ENCODE results near the gene CCDC122. TPM values are rescaled to one million over a fixed set of nuclear protein-coding genes. Genes with fewer than 3 reads are reported as not detected.

Gene CCDC122
- total and polyA plus RNA-seq, 2 of the 8 experiments (the other 6 are each of a cell fraction or from before 2014, with no cell fraction given): 2.9 to 5.8 TPM

- TF ChIP-seq CTCF (IDR thresholded peaks at IDR 0.05; ENCODE audit: control extremely low read depth in 1 of 3, insufficient read depth in 1 of 3, low read depth in 1 of 3, low read length in 3 of 3): no peak
- no peak for TF ChIP-seq SP4 (IDR thresholded peaks at IDR 0.05; ENCODE audit: low read length)
Measured at GRCh38 chr13:43910856-43911255, 31.3 kb upstream of the CCDC122 start (continued).
